Measurements from ENCODE around the gene NUP133.
"Not testable (repeated sequence)": the region's sequence is repeated elsewhere in the genome, so short reads cannot be mapped to it uniquely, and the experiment has no call there.

Gene NUP133

DNA sequence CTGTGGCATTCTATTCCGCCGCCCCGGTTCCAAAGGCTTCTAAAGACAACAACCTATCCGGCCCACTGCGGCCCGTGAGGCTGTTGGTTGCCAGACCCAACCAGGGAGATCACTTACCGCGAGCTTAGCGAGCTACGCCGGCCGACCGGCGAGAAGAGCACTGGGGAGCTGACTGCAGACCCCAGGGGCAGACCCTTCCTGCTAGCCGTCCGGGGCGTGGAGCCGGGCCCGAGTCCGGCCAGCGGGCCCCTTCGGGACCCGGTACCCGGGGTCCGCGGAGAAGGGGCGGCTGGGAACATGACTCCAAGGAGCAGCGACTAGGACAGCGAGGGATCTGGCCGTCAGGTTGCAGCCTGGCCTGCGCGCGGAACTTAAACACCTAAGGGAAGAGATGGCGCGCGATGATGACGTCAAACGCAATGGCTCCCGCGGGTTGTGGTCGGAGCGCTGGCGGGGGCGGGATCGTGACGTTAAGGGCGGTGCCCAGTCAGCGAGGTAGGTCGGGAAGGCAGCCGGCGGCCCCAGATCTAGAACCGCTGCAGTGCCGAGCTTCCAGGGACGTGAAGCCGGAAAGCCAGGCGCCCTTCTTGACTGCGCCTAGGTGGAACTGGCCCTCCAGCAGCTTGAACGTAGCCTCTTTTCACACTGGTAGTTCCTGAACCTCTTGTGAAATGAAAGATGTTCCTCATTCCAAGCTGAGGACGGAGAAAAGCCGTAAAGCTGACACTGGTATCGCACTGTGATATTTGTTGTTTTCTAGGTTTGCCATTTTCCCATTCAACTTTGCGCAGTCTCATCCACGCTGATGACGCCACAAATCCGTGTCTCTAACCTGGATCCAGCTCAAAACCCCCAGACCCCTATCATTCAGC, at the start of gene NUP133:
NUP133 (minus strand) TSS at position 391 of the 872 bp plus-strand sequence; CDS start at position 299, 92 bp downstream.
- FAIRE-seq = no peak

DNA sequence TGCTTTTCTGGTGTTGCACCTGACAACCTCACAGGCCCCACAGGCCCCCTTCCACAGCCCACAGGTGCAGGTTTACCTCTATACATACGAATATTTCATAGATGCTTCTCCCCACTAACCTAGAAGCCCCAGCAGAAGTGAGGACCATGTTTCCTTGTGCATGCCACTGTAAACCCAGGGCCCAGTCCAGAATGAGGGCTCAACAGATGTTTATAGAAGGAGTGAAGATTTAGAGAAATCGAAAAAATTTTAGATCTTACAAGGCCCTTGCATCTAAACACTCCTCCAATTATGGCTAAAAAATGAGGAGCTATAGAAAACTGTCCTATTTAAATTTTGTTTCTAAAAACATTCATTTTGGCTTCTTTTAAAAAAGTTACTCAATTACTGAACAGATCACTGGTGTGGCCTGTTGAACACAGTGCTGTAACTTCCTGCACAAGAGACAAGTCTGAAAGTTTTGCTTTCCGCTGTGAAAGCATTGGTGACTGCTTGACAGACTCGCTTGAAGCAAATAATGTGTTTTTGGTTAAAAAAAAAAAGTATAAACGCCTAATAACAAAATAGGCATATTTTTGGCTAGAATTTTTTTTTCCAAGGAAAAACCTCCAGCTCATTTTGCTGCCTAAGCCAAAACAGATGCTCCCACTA, 49.2 kb upstream of the NUP133 start:
- no peak for FAIRE-seq

DNA sequence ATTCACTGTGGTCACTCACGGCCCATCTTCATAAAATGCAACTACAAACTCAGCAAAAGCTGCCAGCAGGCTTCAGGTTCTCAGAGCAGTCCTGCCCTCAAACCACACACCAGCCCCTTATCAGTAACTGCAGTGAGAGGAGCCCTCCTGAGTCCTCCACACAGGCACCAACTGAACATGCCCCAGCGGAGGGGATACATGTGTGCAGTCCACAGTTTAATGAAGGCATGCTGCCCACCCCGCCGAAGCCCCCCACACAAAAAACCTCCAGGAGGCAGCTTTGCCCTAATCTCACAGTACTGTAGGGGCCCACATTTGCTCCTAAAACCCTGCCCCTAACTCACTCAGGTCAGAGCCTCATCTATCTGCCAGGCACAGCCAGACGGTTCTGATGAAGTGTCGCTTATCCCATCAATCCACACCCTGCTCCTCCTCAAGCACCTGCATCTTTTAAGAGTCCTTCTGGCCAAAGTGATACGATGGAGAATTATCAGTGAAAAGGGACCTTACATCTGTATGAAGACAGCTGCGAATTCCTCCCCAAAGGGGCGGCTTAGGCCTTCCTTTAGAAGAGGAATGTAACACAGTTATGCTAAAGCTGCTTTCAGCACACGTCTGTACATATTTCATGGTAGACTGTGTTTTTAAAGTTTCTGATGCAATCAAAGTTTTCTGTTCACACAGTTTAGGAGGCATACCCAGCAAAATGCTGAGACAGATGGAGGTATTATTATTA, 46.9 kb upstream of the NUP133 start:
- FAIRE-seq = no peak

DNA sequence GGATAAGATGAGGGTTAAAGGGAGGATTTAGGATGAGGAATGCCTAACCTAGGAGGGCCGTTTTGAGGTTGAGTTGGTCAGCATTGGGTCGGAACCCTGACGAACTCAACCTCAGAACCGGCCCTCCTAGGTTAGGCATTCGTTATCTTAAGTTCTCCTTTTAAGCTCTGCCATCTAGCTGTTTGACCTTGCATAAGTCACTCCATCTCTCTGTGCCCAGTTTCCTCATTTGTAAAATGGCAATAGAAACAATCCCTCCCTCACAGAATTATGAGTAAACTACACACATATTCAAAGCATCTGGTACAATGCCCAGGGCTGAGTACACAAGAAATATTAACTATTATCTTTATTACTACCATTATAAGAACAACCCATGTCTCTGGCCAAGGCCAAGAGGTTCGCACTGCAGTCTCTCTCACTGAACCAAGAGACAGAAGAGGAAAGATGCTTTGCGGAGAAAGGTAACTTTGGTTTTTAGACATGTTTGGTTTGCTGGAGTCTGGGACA, 45.5 kb upstream of the NUP133 start:
- no peak for FAIRE-seq

DNA sequence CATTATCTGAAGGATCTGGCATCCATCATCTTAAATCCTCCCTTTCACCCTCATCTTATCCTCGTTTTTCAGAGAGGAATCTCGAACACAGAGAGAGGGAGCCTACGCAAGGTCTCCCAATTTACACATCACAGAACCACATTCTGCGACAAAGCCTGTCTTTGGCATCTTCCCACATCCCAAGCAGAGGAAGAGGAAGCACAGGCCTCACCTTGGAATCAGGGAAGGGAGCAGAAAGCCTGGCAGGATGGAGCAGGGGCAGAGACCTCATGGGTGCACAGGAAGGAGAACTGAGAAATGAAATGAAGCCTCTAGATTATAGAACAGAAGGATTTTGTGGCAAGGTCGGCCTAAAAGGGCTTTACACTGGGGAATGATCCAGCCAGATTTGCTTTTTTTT, 44.6 kb upstream of the NUP133 start:
- FAIRE-seq = no peak

DNA sequence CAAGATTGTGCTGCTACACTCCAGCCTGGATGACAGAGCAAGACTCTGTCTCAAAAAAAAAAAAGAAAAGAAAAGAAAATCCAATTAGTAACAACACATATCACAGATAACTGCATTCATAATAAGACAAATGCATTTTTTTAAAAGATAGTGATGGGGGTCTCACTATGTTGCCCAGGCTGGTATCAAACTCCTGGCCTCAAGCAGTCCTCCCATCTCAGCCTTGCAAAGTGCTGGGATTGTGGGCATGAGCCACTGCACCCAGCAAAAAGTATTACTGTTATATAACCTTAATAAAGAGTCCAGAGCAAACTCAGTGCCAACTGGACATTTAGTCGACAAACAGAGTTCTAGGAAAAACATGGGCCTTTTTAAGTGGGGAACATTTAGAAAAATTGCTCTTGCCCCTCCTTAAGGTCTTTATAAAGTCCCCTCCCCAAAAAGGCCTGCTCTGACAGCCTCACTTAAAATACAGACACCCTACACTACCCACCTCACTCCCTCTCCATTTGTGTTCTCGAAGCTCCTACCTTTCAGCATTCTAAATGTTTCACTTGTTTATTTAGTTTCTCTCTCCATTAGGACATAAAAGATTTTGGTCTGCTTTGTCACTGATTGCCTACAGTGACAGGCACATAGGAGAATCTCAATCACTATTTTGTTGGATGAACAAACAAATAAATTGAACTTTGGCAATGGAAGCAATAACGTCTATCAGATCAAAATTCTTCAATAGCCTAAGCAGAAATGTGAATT, 42.8 kb upstream of the NUP133 start:
- no peak for FAIRE-seq

DNA sequence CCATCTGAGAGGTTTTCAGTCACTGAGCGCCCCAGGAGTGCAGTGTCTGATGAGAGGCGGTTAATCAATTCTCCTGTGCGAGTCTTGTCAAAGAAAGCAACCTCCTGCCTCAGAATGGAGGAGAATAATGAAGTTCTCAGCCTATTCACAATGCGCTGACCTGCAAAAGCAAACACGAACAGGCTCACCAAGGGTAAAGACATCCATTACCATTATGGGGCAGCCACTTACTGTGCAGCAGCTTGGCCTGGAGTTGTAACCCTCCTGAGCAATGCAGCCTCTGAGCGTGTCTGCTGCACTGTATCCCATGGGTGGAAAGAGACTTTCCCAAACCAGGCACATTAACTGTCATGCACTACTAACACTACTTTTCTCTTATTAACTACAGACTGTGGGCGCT, 39.4 kb upstream of the NUP133 start:
- no peak for FAIRE-seq

DNA sequence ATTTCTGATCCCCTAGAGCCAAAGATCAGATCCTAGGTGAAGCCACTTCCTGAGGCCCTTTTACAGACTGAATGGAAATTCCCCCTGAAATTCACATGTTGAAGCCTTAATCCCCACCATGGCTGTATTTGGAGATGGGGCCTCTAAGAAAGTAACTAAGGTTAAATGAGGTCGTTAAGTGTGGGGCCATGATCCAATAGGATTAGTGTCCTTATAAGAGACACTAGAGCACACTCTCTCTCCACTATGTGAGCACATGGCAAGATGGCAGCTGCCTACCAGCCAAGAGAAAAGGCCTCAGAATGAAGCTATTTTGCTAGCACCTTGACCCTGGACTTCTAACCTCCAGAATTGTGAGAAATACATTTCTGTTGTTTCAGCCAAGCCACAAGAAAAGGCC, 36.4 kb upstream of the NUP133 start:
- FAIRE-seq = no peak

DNA sequence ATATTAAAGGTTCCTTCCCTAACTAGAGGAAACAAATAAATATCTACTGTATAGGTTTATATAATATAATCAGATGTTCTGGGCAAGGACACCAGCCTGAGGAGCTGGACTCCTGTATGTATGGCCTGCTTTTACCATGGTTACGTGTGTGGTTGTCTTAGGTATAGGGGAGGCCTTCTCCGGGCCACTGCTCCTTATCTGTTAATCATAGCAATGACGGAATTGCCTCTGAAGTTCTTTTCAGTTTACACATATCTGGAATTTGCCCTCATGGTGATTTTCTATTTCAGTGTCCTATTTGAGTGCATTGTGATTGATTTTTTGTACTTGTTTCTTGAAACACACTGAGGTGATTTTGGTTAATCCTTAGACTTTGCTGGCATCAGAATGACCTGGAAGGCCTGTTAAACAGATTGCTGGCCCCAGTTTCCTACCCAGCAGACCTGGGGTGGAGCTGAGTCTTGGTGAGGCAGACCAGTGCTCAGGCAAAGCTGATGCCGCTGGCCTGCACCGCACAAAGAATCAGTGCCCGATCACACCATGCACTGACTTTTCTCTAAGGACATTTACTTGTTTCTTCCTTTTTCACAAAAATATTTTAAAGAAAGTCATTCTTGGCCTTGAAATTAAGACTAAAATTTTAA, 31.8 kb upstream of the NUP133 start:
- FAIRE-seq = no peak

DNA sequence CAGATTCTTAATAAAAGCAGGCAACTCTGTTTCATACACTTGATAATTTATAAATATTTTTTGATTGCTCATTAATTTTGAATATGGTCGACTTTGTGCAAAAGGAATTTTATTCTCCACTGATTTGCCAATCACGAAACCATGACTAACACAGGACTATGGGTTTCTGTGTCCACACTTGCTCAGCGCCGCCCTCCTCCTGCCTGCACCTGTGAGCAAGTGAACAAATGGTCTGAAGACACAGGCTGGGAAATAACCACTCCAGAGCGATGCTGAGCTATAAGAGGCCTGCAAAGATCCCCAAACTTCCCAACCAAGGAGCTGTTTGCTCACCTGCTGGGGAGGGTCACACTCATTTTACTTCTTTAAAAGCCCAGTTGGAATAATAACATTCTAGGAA, 30.8 kb upstream of the NUP133 start:
- no peak for FAIRE-seq

DNA sequence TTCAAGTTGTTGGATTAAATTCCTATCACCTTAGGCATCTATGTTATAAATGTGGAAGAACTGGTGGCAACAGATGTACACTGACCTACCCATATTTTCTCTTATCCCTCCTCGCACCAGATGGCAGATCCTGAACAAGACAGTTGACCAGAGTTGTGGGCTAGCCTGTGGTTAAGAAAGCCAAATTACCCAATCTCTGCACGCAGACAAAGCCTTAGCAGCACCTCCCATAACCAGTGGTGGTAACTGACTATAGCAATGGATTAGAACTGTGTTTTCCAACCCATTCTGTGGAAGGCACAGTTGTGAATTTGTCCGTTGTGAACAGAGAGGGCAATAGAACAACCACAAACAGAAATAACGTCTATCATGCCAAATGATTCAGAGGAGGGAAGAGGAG, 29.8 kb upstream of the NUP133 start:
- no peak for FAIRE-seq

DNA sequence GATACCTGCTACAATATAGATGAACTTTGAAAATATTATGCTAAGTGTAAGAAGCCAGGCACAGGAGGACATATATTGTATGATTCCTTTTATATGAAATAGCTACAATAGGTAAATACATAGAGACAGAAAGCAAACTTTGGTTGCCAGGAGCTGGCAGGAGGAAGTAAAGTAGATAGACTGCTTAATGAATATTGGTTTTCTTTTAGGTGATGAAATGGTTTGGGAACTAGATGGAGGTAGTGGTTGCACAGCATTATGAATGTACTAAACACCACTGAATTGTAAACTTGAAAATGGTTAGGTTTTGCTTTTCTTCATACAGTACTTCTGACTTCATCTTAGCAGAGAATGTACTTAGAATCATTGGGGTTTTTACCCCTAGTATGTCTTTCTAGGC, 28.8 kb upstream of the NUP133 start:
- FAIRE-seq = no peak

DNA sequence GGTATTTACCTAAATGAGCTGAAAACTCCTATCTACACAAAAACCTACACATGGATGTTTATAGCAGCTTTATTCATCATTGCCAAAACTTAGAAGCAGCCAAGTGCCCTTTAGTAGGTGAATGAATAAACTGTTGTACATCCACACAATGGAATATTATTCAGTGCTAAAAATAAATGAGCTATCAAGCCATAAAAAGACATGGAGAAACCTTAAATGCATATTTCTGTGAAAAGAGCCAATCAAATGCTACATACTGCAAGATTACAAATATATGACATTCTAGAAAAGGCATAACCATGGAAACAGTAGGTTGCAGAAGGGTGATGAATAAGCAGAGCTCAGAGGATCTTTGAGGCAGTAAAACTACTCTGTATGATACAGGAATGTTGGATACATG, 27.1 kb upstream of the NUP133 start:
- FAIRE-seq = no peak

DNA sequence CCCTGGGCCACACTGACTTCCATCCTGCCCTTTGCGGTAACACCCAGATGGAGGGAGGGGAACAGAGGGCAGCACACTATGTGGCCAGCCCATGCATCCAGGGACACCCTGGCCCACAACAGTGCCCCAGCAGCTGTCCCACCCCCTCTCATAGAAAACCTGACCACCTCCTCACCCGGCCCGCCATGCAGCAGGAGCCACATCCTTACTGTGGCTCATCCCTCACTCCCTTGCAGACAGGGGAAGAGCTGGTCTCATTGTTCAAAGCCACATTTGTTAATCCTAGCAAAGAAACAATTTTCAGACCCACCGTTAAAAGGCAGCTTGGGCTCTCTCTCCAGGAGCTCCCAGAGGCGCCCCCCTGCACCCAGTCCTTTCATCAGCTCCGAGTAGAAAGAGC, 23.2 kb upstream of the NUP133 start:
- FAIRE-seq = no peak

DNA sequence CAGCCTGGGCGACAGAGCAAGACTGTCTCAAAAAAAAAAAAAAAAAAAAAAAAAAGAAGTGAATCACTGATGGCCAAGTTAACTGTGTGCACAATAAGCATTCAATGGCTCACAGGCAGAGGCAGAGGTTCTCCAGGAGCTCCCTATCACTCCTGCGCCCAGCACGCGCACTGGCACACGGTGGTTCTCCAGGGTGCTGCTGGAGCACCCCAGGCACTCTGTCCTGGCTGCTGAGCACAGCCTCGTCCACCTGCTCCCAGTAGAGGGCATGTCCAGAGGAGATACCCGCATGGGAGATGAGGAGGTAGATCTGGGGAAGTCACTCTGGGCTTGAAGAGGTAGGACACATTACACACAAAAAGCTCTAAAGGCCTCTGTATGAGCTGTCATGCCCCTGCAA, 21.5 kb upstream of the NUP133 start:
- no peak for FAIRE-seq

DNA sequence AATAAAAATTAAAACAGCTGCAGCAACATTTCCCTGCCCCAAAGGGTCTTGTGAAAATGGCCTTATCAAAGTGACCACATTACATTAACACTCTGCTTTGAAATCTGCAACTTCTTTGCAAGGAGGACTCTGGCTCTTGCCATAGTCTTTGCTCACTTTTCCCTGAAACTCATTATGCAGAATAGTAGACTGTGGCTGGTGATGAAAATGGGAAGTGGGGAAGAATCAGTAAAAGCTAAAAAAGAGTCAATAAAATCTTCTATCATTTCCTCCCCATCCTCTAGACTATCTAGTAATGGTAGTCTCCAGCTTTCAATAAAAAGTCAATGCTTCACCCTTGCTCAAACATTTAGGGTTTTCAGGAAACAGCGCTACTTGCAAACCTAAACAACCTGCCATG, 18.6 kb upstream of the NUP133 start:
- FAIRE-seq = no peak

DNA sequence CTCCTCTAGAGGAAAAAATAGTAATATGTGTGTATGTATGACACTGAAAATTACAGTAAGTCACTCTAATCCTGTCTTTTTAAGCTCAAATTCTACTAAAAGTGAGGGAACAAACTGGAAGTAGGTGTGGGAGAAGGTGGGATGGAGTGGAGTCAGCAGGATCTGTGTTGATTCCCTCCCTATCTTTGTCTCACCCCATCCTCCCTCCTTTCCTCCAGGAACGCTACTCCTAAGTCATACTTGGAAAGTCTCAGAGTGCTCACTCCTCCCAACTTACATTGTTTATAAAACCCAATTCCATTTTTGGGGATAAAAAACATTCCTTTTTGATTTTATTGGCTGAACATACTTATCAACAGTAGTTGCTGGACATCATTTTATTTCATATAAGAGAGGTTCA, 14.9 kb upstream of the NUP133 start:
- no peak for FAIRE-seq

DNA sequence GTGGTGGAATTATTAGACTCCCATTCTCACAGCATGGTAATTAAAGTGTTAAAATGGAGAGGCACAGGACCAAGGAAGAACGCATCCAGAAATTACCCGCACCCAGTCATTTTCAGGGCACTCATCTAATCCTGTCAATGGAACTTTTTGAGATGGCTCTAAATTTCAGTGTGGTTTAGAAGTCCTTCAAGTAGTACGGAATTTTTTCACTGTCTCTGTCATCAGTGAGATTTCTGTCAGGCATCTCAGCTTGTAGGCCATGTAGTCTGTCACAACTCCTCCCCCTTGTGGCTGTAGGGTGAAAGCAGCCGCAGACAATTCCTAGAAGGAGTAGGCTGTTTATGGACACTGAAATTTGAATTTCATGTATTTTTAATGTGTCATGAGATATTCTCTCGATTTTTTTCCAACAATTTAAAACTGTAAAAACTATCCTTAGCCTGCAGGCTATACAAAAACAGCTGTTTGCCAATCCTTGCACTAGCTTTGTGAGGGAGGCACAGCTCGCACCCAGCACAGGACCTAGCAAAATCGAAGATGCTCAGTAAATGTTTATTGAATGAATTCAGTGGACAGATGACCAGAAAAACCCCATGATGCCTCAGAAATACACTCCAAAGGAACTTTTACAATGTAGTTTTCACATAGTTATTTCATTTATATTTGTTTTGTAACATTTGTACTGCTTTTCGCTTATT, 6.6 kb upstream of the NUP133 start:
- FAIRE-seq = no peak

DNA sequence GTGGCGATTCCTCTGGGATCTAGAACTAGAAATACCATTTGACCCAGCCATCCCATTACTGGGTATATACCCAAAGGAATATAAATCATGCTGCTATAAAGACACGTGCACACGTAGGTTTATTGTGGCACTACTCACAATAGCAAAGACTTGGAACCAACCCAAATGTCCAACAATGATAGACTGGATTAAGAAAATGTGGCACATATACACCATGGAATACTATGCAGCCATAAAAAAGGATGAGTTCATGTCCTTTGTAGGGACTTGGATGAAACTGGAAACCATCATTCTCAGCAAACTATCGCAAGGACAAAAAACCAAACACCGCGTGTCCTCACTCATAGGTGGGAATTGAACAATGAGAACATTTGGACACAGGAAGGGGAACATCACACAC, 3.5 kb upstream of the NUP133 start:
- FAIRE-seq = not testable (repeated sequence)

DNA sequence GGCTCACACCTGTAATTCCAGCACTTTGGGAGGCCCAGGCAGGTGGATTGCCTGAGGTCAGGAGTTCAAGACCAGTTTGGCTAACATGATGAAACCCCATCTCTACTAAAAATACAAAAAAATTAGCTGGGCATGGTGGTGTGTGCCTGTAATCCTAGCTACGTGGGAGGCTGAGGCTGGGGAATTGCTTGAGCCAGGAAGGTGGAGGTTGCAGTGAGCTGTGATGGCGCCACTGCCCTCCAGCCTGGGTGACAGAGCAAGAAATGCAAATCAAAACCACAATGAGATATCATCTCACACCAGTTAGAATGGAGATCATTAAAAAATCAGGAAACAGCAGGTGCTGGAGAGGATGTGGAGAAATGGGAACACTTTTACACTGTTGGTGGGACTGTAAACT, 3.1 kb upstream of the NUP133 start:
- FAIRE-seq = not testable (repeated sequence)

DNA sequence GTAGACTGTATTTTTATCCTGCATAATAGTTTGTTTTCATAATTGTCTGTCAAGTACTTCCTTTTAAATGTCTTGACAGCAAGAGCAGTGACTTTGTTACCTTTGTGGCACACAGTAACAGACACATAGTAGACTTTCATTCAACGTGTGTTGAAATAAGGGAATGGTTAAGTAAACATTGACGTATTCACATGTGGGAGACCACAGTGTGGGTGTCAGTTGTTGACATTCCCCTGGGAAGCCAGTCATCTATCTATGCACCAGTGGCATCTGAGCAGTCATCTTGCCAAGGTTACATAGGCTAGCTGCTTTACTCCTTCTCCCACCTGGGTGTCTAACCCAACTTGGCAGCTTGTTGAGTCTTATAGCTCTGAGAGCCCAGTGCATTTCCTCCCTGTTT, 1.4 kb upstream of the NUP133 start:
- FAIRE-seq = no peak
